HEK293T (cell line): ENCODE data around the gene CLUH.

ENCODE experiments used
- BHLHE40 ChIP-seq: fragments of 450-650 bp; IDR thresholded peaks from 2 replicates; pipeline ENCODE4 v1.6.1; 2016; ENCODE audit warnings: mild to moderate bottlenecking, moderate library complexity, borderline replicate concordance
- CTBP1 ChIP-seq: fragments of 450-650 bp; IDR thresholded peaks from 2 replicates; pipeline ENCODE4 v1.6.1; 2016; ENCODE audit warnings: borderline replicate concordance
- ELF4 ChIP-seq: fragments of 450-650 bp; IDR thresholded peaks from 2 replicates; pipeline ENCODE4 v1.6.1; 2017; ENCODE audit warnings: antibody characterized with exemption
- FOXA1 ChIP-seq: fragments of 450-650 bp; IDR thresholded peaks from 2 replicates; pipeline ENCODE4 v1.6.1; 2016; ENCODE audit warnings: mild to moderate bottlenecking
- FOXK2 ChIP-seq: fragments of 450-650 bp; IDR thresholded peaks from 2 replicates; pipeline ENCODE4 v1.6.1; 2016; ENCODE audit warnings: mild to moderate bottlenecking
- FOXM1 ChIP-seq: fragments of 450-650 bp; IDR thresholded peaks from 2 replicates; pipeline ENCODE4 v1.6.1; 2017; ENCODE audit warnings: mild to moderate bottlenecking, borderline replicate concordance
- HDGF ChIP-seq: fragments of 450-650 bp; IDR thresholded peaks from 2 replicates; pipeline ENCODE4 v1.6.1; 2017; ENCODE audit warnings: antibody characterized with exemption, borderline replicate concordance
- L3MBTL2 ChIP-seq: fragments of 450-650 bp; conservative IDR thresholded peaks from 2 replicates; pipeline ENCODE4 v1.6.1; 2016; ENCODE audit warnings: mild to moderate bottlenecking
- SP1 ChIP-seq: fragments of 450-650 bp; IDR thresholded peaks from 2 replicates; pipeline ENCODE4 v1.6.1; 2017
- TARDBP ChIP-seq: fragments of 450-650 bp; IDR thresholded peaks from 2 replicates; pipeline ENCODE4 v1.6.1; 2016
- ZNF384 ChIP-seq: fragments of 450-650 bp; IDR thresholded peaks from 2 replicates; pipeline ENCODE4 v1.6.1; 2016
- TF ChIP-seq, protein P1 (sequence below): fragments of 450-650 bp; IDR thresholded peaks from 2 replicates; pipeline ENCODE4 v1.6.1; 2016

- no peak for TF ChIP-seq SP1
- no peak for TF ChIP-seq BHLHE40
- TF ChIP-seq L3MBTL2, result no peak
- no peak for TF ChIP-seq FOXM1
- TF ChIP-seq HDGF, result no peak
- no peak for TF ChIP-seq ZNF384
- no peak for TF ChIP-seq ELF4
- no peak for TF ChIP-seq TARDBP
- TF ChIP-seq, protein P1, sequence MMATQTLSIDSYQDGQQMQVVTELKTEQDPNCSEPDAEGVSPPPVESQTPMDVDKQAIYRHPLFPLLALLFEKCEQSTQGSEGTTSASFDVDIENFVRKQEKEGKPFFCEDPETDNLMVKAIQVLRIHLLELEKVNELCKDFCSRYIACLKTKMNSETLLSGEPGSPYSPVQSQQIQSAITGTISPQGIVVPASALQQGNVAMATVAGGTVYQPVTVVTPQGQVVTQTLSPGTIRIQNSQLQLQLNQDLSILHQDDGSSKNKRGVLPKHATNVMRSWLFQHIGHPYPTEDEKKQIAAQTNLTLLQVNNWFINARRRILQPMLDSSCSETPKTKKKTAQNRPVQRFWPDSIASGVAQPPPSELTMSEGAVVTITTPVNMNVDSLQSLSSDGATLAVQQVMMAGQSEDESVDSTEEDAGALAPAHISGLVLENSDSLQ, result no peak
- TF ChIP-seq FOXA1, result no peak
- TF ChIP-seq FOXK2, result no peak
- no peak for TF ChIP-seq CTBP1
Observed at GRCh38 chr17:2682176-2682938, 29.2 kb downstream of the CLUH start.
